Cerebellar cortex (tissue), 1 donor: ENCODE data around the gene PEX11B.

Experiments
- DNase-seq: peaks from one replicate; pipeline ENCODE4 v3.0.0-alpha.2; 2015; ENCODE audit warnings: low spot score

Gene PEX11B

DNA sequence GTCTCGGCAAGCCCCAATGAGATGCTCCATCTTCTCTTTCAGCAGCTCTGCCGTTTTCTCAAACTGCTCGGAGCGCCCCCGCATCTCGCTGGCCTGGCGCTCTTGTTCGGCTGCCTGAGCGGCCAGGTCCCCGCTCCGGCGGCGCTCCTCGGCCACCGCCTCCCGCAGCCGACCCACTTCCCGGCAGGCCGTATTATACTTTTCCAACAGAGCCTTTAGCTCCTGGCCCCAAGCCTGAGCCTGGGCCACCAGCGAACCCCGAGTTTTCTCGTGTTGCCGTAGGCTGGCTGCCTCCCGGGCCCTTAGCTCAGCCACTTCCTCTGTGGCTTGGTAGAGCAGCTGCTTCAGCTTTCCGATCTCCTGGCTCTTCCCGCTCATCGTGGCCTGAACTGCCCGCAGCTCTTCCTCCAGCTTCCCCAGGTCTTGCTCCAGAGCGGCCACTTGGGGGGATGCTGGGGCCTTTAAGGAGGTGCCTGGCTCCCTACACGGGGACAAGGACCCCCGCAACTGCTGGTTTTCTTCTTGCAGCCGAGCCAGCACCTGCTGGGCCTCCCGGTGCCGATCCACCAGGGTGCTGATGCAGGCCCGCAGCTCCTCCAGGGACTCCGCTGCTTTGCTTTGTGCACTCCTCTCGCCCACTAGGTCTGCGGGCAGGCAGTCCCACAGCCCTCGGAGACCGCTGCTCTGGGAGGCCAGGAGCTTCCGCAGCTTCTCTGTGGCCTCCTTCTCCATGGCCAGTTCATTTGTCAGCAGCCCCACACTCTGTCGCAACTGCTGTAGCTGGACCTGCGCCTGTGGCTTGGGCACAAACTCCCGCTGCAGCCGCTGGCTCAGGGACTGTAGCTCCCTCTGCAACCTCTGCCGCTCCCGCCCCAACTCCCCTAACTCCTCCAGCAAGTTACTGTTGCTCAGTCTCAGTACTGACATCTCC is 46.3 kb downstream of the PEX11B start:
- DNase-seq, result peak; percentile 67

DNA sequence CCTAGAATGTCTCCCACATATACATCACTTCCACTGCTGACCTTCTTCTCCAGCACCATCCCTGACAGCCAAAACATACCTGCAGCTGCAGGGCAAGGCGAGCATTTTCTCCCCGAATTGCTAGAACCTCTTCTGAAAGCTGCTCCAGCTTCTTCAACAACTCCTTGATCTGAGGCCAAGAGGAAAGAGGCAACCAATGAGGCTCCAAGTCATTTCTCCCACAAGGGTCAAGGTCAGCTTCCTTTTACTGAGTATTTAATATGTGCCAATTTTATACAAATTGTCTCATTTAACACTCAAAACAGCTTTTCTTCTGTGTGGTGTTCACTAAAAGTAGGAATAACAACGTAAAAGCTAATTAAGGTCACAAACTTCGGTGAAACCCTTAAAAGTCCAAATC is 50.3 kb downstream of the PEX11B start:
- DNase-seq, result no peak

DNA sequence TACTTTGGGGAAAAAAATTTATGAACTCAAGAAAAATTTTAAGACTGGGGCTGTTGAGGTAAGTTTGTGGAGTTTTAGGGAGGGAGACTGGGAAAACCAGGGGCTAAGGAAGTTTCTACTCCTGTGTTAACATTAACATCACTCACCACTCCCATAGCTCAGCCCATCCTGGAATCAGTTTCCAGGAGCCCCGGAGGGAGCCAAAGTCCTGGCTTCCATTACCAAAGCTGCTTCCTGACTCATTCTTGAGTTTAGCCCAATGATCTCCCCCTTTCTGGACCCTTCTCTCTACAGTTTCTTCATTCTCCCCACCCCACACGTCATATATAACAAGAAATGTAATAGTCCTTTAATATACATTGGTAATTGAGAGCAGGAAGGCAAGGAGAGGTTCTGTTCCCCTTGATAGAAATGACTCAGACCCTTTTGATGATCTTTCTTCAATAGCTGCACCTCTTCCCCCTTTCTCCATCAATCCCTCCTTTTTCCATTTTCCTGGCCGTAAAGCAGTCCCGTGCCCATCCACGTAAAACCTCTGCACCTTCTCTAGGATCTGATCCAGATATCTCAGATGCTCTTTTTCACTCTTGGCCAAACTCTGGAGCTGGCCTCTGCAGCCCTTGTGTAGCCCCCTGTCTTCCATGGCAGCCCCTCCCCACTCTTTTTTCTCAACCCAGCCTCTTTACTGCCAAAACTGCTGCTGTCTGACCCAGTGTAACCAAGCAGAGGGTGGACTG is 55.1 kb downstream of the PEX11B start:
- DNase-seq, result no peak
